ENCODE data around the gene SKI. TPM values are rescaled to one million over a fixed set of nuclear protein-coding genes. Genes with fewer than 3 reads are reported as not detected.

The SKI gene
- total and polyA plus RNA-seq, 2 donors (not counting 1 experiment from before 2014, with no cell fraction given): 14.9 to 74.9 TPM

DNA sequence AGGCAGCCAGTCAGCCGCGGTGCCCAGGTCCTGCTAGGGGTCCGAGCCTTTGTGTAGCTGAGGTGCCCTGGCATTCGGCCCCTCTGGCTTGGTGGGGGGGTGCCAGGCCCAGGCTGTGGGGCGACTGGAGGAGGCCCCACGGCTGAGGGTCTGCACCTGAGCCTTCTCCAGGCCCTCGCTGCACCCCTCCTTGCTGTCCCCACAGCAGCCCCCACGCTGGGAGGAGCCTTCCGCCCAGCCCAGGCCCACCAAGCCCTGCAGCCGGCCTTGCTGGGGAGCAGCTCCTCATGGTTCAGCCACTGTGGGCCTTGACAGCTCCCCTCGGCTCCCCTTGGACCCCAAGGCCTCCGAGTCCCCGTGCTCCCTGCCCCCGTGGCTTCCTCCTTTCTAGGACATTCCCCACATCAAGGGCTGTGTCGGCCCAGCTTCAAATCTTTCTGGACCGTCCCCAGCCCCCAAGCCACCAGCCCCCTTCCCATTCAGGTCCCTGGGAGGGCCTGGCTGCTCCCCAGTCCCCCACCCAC is 95.4 kb downstream of the SKI start:
- intact Hi-C loops (cut with micrococcal nuclease): no loop called here
- Histone ChIP-seq H3K36me3 (replicated peaks in 1 of 2; ENCODE audit: control extremely low read depth in 1 of 2, control insufficient read depth in 1 of 2, extremely low read depth in 1 of 2, insufficient read depth in 2 of 2, low read length in 1 of 2) (no peaks in the 10 kb centered on the region), H4K20me1 (ENCODE audit: control insufficient read depth, insufficient read depth, low read length, poor library complexity, severe bottlenecking) (no peaks in the 10 kb centered on the region), H3K27me3 (replicated peaks in 1 of 4; ENCODE audit: control extremely low read depth in 1 of 4, control insufficient read depth in 3 of 4, insufficient read depth in 4 of 4, low read length in 3 of 4) (peaks cover 0 to 27% (median 0%) of the 10 kb centered on the region in 4 experiments), H3K9ac (ENCODE audit: low read length) (no peak overlapping the region), H3K79me2 (ENCODE audit: control insufficient read depth, insufficient read depth, low read length) (no peaks in the 10 kb centered on the region), H3K27ac (ENCODE audit: low read length in 2 of 2) (no peak overlapping the region), H3K4me3 (ENCODE audit: control extremely low read depth in 1 of 5, extremely low read depth in 1 of 5, insufficient read depth in 1 of 5, low read depth in 2 of 5, low read length in 4 of 5) (no peak overlapping the region), H3K9me3 (ENCODE audit: control extremely low read depth in 1 of 3, control insufficient read depth in 2 of 3, insufficient read depth in 1 of 3, low read length in 2 of 3) (no peaks in the 10 kb centered on the region), H3K4me2 (replicated peaks; ENCODE audit: low read depth, low read length, poor library complexity, severe bottlenecking) (no peak overlapping the region), H2AFZ (ENCODE audit: insufficient read depth, low read depth, low read length, poor library complexity, severe bottlenecking) (no peak overlapping the region), H3K4me1 (ENCODE audit: control insufficient read depth in 2 of 2, insufficient read depth in 2 of 2, low read length in 2 of 2) (no peaks in the 10 kb centered on the region)
- no peak for TF ChIP-seq EZH2 (IDR thresholded peaks at IDR 0.05; ENCODE audit: borderline replicate concordance, insufficient read depth, low read depth, low read length, poor library complexity, severe bottlenecking)
- TF ChIP-seq, protein P1, sequence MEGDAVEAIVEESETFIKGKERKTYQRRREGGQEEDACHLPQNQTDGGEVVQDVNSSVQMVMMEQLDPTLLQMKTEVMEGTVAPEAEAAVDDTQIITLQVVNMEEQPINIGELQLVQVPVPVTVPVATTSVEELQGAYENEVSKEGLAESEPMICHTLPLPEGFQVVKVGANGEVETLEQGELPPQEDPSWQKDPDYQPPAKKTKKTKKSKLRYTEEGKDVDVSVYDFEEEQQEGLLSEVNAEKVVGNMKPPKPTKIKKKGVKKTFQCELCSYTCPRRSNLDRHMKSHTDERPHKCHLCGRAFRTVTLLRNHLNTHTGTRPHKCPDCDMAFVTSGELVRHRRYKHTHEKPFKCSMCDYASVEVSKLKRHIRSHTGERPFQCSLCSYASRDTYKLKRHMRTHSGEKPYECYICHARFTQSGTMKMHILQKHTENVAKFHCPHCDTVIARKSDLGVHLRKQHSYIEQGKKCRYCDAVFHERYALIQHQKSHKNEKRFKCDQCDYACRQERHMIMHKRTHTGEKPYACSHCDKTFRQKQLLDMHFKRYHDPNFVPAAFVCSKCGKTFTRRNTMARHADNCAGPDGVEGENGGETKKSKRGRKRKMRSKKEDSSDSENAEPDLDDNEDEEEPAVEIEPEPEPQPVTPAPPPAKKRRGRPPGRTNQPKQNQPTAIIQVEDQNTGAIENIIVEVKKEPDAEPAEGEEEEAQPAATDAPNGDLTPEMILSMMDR (IDR thresholded peaks at IDR 0.05): no peak
- Mint-ChIP-seq H3K27ac (no peak overlapping the region), H3K4me1 (no peaks in the 10 kb centered on the region), H3K9me3 (ENCODE audit: insufficient read depth) (no peaks in the 10 kb centered on the region), H3K27me3 (peaks cover 6% of the 10 kb centered on the region), H3K4me3 (no peak overlapping the region)
- POLR2A ChIA-PET: no interaction called here
- CTCF ChIA-PET: no interaction called here
- 94% methylated on average over 13 of the region's 16 CpGs for WGBS (ENCODE audit: insufficient coverage)
- ATAC-seq (ENCODE audit: low read depth) (no peak), DNase-seq (no peak)

- no peaks in the 10 kb centered on the region for H4K20me1 ChIP-seq (ENCODE audit: control insufficient read depth, insufficient read depth, low read length, poor library complexity, severe bottlenecking)
- POLR2A ChIA-PET: no interaction called here
- no peak for DNase-seq
- intact Hi-C loops (cut with micrococcal nuclease): no loop called here
- no peaks in the 10 kb centered on the region for H3K4me1 Mint-ChIP-seq
- H3K27me3 Mint-ChIP-seq: peaks cover 6% of the 10 kb centered on the region
- H3K4me3 Mint-ChIP-seq: no peak overlapping the region
- H3K9me3 ChIP-seq (ENCODE audit: control extremely low read depth in 1 of 3, control insufficient read depth in 2 of 3, insufficient read depth in 1 of 3, low read length in 2 of 3): no peaks in the 10 kb centered on the region
- H2AFZ ChIP-seq (ENCODE audit: insufficient read depth, low read depth, low read length, poor library complexity, severe bottlenecking): no peak overlapping the region
- no peak for ATAC-seq (ENCODE audit: low read depth)
- H3K27ac Mint-ChIP-seq: peak overlapping the region; percentile 32
- H3K9me3 Mint-ChIP-seq (ENCODE audit: insufficient read depth): no peaks in the 10 kb centered on the region
- H3K79me2 ChIP-seq (ENCODE audit: control insufficient read depth, insufficient read depth, low read length): no peaks in the 10 kb centered on the region
- no peak for TF ChIP-seq EZH2 (IDR thresholded peaks at IDR 0.05; ENCODE audit: borderline replicate concordance, insufficient read depth, low read depth, low read length, poor library complexity, severe bottlenecking)
- TF ChIP-seq, protein P1 (IDR thresholded peaks at IDR 0.05): no peak
- no peak overlapping the region for H3K27ac ChIP-seq (ENCODE audit: low read length in 2 of 2)
- H3K27me3 ChIP-seq (replicated peaks in 1 of 4; ENCODE audit: control extremely low read depth in 1 of 4, control insufficient read depth in 3 of 4, insufficient read depth in 4 of 4, low read length in 3 of 4): peaks cover 0 to 27% (median 0%) of the 10 kb centered on the region in 4 experiments
- CTCF ChIA-PET: no interaction called here
- 94% methylated on average over 16 of the region's 18 CpGs for WGBS (ENCODE audit: insufficient coverage)
- no peak overlapping the region for H3K4me2 ChIP-seq (replicated peaks; ENCODE audit: low read depth, low read length, poor library complexity, severe bottlenecking)
- no peaks in the 10 kb centered on the region for H3K36me3 ChIP-seq (replicated peaks in 1 of 2; ENCODE audit: control extremely low read depth in 1 of 2, control insufficient read depth in 1 of 2, extremely low read depth in 1 of 2, insufficient read depth in 2 of 2, low read length in 1 of 2)
- no peak overlapping the region for H3K9ac ChIP-seq (ENCODE audit: low read length)
- H3K4me1 ChIP-seq (ENCODE audit: control insufficient read depth in 2 of 2, insufficient read depth in 2 of 2, low read length in 2 of 2): no peaks in the 10 kb centered on the region
- no peak overlapping the region for H3K4me3 ChIP-seq (ENCODE audit: control extremely low read depth in 1 of 5, extremely low read depth in 1 of 5, insufficient read depth in 1 of 5, low read depth in 2 of 5, low read length in 4 of 5)
Measured at GRCh38 chr1:2324553-2325366, 96.6 kb downstream of the SKI start.

Data from B cell (primary cell).